ENCODE results near the gene STBD1.

DNA sequence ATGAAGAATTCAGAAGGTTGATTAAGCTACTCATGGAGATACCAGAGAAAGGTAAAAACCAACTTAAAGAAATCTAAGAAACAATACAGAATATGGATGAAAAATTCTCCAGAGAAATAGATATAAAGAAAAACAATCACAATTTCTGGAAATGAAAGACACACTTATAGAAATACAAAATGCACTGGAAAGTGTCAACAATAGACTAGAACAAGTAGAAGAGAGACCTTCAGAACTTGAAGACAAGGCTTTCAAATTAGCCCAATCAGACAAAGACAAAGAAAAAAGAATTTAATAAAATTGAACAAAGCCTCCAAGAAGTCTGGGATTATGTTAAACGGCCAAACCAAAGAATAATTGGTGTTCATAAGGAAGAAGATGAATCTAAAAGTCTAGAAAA is 9.6 kb downstream of the STBD1 start:
- TF ChIP-seq, protein P1, sequence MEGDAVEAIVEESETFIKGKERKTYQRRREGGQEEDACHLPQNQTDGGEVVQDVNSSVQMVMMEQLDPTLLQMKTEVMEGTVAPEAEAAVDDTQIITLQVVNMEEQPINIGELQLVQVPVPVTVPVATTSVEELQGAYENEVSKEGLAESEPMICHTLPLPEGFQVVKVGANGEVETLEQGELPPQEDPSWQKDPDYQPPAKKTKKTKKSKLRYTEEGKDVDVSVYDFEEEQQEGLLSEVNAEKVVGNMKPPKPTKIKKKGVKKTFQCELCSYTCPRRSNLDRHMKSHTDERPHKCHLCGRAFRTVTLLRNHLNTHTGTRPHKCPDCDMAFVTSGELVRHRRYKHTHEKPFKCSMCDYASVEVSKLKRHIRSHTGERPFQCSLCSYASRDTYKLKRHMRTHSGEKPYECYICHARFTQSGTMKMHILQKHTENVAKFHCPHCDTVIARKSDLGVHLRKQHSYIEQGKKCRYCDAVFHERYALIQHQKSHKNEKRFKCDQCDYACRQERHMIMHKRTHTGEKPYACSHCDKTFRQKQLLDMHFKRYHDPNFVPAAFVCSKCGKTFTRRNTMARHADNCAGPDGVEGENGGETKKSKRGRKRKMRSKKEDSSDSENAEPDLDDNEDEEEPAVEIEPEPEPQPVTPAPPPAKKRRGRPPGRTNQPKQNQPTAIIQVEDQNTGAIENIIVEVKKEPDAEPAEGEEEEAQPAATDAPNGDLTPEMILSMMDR (conservative IDR thresholded peaks at IDR 0.05 in 1 of 2, IDR thresholded peaks at IDR 0.05 in 1 of 2; ENCODE audit: extremely low read depth in 1 of 2, insufficient read depth in 1 of 2, low read depth in 1 of 2, low read length in 2 of 2) = no peak
- no peak for TF ChIP-seq EZH2 (IDR thresholded peaks at IDR 0.05; ENCODE audit: borderline replicate concordance, low read length)

All from mammary epithelial cell (primary cell).